ENCODE measurements around the gene GNAI3.

Gene GNAI3

DNA sequence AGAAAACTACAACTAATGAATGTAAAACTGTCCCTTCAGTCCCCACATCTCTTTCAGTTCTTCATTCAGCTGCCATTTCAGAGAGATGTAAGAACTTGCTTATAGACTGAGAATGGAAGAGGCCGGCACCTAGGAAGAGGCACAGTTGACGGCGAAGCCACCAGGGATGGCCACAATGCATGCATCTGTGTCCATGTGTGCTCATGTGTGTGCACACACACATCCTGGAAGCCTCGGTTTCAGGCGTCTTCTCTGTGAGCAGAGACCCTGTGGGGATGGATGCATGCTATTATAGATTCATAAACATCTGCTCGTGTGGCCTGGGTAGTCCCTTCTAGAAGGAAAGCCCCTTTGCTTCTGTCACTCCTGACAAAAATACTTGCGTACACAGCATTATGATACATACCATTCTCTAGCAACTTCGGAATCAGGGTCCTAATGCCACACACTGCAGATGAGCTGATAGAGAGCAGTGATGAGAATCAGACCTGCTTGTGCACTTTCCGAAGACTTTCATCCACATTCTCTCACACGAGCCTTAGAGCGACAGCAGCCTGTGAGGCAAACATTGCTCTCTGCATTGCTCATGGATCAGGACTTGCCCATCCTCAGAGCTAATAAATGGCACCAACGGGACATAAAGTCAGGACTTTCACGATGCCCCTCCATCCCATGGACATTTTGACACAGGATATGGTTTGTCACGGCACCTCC lies 21.2 kb upstream of the GNAI3 start:
- DNase-seq, result no peak

DNA sequence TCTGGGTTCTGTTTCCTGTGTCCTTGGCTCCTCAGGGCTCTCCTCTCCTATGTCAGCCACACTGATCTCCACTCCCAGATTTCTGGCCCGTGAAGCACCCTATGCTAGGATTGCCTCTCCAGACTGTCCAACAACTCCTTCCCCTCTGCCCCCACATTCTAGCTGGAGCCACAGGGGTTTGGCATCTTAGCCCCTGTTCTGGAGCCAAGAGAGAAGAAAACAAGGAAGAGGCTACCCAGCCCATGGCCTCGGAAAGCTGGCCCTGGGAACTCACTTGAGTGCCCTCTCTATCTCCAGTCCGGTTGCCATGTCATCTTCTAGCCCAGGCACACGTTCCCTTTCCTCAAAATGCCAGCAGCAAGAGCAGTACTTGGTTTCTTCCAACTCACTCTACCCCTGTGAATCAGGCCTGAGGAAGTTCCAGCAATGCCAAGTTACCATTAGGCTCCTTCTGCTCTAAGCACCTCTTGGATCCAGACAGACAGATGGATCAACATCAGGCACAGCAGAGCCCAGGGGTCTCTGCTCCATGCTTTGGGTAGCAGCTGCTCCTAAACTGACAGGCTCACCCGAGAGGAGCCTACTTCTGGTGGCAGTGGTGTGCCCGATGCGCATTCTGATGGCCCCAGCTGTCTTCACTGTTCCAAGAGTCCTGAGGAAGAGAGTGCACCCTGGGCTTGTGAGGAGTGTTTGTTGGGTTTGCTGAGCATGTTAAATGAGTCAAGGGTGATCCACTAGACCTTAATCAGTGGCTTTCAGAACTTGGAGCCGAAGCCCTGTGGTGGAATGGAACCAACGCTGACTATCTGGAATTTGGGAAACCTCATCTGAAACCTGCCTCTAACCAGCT lies 20.3 kb upstream of the GNAI3 start:
- no peak for DNase-seq

DNA sequence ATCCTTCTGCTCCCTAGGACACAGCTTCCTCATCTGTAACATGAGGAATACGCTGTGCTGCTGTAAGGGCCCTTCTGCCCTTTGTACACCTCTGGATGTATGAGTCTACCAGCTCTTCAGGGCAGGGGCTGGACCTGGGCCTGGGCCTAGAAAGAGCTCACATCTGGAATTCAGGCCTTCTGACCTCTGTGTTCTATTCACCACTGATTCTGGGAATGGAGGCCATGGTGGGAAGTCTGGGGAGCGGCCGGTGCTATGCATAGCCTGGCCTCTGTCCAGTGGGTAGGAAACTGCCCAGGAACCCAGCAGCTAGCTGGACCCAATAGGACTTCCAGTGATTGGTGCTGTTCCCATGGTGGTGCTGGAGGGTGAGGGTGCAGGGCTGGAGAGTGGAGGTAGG lies 19.7 kb upstream of the GNAI3 start:
- DNase-seq, result no peak

DNA sequence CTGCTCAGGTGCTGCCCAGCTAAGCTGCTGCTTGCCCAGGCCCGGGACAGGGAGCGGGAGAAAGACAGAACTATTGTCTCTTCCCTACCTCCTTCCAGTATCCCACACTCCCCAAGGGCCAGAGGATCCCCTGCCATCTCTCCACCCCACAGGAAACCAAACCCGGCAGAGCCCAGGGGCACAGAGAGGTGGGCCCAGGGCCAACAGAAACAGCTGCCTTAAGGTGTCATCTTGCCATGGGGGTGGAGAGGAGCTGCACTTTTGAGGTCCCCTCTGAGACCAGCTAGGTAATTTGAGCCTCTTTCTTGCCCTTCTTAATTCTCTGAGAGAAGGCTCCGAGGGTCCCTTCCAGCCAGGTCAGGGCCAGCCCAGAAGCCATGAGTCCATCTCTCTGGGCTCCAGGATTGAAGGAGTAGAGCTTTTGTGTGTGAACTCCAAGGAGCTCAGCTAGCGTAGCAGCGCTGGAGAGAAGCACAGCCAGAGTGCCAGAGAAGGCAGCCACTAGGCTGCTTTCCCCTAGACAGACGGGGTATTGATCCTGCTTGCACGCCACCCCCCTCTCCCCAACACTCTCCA lies 18.4 kb upstream of the GNAI3 start:
- no peak for DNase-seq

DNA sequence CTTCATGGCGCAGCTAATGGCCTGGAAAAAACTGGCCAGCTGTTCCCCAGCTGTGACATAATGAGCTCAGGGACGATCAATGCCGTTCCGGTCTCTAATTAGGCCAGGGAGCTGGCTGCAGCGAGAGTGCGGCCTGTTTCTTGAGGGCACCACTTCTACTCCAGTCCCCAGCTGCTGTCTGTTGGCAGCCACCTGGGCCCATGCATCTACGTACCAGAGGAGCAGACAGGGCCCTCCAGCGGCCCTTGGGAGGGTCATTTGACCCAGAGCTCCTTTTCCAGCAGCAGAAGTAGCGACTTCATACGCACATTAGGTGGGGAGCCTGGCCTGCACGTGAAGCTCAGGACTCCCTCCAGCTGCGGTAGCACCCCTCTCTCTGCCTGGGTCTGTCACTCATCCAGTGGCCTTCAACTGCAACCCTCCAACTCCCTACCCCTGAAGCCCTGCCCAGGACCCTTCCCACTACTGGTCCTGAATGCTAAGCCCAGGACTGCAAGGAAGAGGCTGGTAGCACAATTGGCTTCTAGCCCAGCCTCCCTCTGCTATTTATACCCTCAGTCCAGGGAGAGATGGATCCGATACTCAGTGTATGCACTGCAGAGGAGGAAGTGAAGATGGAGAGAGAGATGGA lies 17.8 kb upstream of the GNAI3 start:
- no peak for DNase-seq

DNA sequence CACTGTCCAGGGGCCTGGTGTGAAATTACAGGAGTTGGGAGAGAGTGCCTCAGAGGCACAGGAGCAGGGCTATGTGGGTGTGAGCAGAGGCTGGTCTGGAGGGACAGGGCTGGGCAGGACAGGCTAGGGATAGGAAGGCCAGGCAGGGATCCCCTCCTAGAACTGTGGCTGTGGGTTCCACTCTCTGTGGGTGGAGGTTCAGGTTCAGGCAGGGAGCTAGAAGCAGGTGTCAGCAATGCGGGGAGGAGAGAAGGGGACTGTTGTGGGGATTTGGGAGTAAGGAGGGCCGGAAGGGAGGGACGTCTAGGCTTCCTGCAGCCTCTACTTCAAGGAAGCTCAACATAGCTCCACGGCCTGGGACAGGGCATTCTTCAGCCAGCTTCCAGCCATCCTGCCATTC lies 17.0 kb upstream of the GNAI3 start:
- no peak for DNase-seq

DNA sequence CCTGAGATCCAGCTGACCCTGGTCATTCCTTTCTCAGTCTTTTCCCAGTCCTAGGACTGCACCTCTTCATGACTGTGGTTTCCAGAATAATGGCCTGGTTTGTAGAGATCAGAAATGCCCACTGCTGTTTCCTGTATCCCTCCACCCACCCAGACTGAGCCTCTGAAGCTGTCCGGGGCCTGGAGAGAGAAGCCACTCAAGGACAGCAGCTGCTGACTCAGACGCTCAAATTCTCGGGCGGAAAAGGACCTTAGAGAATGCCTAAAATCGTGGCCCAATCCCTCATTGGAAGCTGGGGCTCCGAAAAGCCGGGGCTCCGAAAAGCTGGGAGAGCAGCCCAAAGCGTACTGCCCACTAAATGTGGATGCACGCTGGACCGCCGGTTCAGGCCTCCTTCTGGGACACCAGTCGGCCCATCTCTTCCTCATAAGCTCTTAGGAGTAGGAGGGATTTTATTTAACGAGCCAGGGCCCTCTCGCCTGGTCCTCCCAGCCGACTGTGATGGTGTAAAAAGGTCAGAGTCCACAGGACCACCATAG lies 16.5 kb upstream of the GNAI3 start:
- no peak for DNase-seq

DNA sequence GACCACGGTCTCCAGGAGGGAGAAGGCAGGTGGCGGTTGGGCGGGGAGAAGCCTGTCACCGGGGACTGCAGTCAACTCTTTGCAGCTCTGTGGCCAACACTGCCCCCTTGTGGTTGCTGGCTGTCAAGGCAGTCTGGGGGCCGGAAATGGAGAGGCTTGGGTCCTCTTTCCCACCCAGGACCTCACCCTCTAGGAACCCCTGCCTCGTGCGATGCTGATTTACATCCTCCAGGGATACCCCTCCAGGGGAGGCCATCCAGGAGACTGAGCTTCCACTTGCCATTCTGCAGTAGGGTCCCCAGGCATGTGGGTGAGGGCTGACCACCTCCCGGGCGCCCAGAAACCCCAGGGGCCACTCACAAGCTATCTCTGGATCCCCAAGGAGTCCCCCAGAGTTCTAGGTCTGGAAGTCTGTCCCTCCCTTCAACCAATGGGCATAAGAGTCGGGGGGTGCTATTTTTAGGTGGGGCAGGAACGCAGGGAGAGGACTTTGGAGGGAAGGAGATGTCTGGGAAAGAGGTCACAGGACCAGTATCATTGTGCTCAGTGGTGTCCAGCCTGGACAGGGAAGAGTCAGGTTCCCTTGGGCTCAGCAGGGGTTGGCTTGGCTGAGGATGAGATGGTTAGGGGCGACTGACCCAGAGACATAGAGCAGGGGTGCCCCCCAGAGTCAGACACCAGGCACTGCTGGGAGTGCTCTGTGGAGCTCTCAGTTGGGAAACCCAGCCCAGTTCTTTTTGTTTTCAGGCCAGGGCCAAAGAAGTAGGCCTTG lies 15.9 kb upstream of the GNAI3 start:
- DNase-seq, result peak; percentile 94

DNA sequence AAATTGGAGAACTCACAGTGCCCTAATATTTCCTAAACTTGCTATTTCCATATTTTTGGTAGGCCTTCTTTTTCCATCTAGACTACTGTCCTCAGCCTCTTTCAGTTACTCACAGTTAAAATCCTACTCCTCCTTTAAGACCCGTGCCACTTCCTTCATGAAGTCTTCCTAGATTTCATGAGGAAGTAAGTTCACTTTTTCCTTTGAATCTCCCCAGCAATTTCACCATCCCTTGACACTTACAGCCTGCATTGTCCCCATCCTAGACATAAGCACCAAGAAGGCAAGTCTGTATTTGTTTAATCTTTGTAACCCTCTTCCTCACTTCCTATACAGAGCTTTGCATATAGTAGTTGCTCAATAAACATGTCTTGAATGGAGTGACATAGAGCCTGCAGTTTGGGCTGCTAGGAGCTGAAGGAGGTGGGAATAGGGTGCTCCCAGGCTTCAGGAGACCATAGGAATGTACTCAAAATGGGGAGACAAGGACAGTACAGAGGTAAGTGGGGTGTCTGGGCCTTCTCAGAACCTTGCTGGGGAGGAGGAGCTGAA lies 14.0 kb upstream of the GNAI3 start:
- DNase-seq, result no peak

DNA sequence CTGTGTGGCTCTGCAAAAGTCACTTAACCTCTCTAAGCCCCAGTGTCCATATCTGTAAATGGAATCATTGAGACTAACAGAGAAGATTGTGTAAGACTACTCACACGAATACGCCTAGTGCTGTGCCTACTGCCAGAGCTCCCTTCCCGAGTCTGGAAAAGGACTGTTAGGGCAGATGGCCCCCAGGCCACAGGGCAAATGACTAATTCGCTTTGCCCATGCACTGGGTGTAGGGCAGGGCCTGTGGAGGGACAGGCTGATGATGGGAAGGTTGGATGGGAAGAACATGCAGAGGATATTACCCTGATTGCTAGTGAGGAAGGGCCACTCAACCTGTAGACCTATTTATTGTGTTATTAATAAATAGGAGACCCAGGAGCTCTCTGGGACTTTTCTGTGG lies 12.9 kb upstream of the GNAI3 start:
- no peak for DNase-seq

DNA sequence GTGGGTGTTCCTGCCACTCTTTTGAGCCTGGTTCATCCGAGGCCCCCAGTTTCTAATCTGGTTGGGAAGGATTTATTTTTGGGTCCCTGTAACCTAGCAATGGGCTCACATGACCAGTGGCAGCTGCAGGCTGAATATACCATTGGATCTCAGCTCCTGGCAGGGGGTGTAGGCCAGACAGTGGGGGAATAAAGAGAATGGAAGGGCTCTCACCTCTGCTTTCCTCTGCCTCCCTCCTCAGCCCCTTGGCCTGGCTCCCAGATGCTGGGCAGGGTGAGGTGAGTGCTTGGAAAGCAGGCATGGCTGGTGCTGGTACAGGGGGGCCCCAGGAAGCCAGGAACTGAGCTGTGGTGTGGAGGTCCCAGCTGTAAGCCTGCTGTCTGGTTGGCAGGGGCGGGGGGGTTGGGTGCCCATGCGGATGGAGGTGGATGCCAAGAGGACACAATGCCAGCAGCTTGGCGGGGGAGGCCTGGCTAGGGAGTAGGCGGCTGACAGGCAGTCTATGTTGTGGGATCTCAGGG lies 12.4 kb upstream of the GNAI3 start:
- no peak for DNase-seq

DNA sequence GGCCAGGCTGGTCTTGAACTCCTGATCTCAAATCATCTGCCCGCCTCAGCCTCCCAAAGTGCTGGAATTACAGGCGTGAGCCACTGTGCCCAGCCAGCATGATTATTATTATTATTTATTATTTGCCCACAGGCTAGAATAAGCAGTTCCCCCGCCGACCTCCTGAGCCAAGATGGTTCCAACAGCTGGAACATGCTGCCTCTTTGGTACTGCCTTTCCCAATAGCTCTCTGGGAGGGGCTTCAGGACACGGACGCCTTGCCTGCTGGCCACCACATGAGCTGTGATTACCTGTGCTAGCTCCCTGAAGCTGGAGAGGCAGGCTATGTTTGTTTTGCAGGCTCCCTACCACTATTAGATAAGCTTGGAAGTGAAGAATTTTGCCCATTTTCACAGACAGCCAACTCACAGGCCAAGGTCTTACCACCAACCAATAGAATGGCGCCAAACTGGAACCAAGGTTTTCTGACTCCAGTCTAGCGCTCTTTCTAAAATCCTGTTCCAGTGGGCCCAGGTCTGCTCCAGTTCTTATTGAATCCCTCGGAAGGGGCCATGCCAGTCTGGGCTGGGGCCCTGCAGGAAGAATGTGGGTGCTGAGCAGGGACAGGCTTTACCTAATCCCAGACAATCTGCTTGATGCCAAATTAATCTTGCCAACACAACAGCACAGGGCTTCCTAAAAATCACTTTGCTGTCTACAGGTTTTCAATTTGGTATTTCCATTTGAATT lies 10.8 kb upstream of the GNAI3 start:
- DNase-seq, result no peak

DNA sequence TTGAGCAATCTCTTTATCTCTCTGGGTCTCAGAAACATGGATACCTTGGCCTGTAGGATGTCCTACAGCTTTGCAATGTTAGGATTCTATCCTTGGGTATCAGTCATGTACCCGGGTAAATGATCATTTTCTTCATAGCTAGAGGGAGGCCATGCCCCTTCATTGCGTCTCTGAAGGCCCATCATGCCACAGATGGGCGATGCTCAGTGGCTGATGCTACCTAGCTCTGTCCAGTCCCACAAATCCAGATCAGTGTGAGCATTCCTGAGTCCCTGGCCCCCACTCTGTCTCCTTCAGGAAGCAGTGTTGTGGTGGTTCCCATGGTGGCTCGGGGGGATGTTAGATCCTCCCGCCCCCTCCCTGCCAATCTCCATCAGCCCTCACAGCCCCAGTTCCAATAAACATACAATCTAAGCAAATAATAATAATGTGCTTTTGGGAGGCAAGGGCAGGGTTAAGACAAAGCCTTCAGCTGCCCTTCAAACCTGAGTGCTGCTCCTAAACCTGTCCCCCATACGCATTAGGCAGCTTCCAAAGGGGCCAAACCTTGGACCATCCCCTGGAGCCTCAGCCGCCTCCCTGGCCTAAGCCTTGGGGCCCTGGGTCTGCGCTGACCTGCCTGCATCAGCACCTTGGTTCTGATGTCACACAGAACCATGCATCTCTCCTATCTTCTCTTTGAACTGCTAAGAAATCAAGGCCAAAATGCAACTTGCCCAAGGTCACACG lies 9.4 kb upstream of the GNAI3 start:
- DNase-seq, result no peak

DNA sequence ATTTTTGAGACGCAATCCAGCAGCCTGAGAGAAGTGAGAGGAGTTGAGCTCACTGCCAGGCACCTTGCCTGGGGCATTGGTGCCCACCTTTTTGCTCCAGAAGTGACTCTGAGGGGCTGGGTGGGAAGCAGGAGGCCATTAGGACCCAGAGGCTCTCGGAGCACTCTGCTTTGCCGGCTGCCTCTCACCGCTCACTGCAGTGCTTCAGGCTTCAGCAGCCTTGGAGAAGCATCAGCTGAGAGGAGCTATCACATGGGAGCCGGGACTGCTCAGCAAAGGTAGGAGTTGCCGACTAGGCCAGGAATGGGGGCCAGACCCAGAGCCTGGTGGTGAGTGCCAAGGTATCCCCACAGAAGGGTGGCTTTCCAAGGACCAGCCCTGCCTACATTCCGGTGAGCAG lies 8.7 kb upstream of the GNAI3 start, which contains the start of gene GPR61:
Gene GPR61 (plus strand): TSS at position 197 of the 400 bp plus-strand sequence. CDS start 3,151 bp downstream, outside the sequence.
- no peak for DNase-seq

DNA sequence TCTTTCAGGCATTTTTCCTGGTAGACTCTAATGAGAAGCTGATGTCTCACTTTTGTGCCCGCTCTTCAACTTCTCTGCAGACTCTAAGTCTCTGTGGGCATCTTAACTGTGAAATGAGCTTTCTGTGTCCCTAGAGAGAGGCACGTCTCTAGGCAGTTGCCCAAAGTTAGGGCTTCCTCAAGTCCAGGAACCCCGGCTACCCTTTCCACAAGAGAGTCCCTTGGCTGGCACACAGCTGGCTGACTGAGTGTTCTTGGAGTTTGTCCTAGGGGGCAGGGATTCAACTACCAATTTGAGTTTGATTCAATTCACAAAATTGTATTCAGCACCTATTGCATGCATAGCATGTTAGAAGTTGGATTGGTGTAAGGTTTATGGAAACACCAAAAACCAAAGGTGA lies 7.3 kb upstream of the GNAI3 start:
- DNase-seq, result no peak

DNA sequence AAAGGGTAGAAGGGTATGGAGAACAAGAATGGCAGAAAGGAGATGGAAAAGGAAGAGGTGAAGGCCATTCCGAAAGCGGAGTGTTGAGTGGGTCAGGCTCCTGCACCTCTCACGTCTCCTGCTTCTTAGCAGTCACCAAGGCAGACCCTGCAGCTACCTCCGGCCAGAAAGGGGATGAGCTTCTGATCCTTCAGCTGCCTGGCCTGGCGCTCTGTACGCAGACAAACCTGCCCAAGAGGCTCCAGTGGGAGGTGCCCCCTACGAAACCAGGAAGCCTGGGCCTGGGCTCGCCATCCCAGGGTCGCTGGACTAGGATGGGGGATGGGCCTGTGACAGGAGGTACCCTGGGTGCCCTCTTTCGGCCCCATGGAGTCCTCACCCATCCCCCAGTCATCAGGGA lies 5.8 kb upstream of the GNAI3 start:
- no peak for DNase-seq

DNA sequence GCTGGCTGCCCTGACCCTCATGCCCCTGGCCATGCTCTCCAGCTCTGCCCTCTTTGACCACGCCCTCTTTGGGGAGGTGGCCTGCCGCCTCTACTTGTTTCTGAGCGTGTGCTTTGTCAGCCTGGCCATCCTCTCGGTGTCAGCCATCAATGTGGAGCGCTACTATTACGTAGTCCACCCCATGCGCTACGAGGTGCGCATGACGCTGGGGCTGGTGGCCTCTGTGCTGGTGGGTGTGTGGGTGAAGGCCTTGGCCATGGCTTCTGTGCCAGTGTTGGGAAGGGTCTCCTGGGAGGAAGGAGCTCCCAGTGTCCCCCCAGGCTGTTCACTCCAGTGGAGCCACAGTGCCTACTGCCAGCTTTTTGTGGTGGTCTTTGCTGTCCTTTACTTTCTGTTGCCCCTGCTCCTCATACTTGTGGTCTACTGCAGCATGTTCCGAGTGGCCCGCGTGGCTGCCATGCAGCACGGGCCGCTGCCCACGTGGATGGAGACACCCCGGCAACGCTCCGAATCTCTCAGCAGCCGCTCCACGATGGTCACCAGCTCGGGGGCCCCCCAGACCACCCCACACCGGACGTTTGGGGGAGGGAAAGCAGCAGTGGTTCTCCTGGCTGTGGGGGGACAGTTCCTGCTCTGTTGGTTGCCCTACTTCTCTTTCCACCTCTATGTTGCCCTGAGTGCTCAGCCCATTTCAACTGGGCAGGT lies 5.0 kb upstream of the GNAI3 start:
- no peak for DNase-seq

DNA sequence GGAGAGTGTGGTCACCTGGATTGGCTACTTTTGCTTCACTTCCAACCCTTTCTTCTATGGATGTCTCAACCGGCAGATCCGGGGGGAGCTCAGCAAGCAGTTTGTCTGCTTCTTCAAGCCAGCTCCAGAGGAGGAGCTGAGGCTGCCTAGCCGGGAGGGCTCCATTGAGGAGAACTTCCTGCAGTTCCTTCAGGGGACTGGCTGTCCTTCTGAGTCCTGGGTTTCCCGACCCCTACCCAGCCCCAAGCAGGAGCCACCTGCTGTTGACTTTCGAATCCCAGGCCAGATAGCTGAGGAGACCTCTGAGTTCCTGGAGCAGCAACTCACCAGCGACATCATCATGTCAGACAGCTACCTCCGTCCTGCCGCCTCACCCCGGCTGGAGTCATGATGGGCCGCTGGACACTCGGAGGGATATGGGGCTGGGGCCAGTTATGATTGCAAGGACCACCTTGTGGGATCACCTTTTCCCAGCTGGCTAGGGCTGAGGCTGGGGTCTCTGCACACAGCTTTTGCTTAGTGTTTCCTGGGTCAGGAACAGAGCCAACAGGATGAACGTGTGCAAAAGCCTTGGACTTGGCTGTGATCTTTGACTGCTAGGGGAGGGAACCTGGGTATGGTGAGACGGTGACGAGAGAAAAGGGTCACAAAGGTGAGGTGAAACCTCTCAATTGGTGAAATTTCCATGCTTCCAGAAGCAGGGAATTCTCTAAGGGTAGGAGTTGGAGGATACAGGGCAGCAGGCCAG lies 4.3 kb upstream of the GNAI3 start:
- DNase-seq, result no peak
